Measurements from ENCODE around the gene SH3YL1.

SH3YL1 gene

GRCh38 chr2:255195-255594 is 8.6 kb downstream of the SH3YL1 start:
- DNase-seq, result no peak

DNA sequence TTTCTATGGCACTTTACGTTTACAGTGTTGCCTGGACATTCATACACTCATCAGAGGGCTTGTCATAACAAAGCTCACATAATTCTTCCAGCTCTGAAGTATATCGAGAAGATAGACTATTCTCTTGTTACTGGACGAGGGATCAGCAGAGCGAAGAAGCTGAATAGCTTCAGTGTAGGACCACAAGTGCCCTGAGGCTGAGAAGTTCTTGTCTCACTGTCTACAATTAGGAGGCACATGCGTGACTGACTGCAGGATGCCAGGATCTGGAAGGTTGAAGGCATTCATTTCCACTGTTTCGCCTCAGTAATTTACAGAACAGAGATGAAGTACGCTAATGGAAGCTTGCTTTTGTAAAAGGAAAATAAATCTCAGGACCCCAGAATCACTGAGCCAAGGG is 9.6 kb downstream of the SH3YL1 start:
- DNase-seq, result no peak

- DNase-seq, result no peak
Measured at GRCh38 chr2:253202-253638, 10.6 kb downstream of the SH3YL1 start.

- DNase-seq, result no peak
Measured at GRCh38 chr2:252001-252602, 11.7 kb downstream of the SH3YL1 start.

GRCh38 chr2:249538-250042 is 14.2 kb downstream of the SH3YL1 start:
- no peak for DNase-seq

DNA sequence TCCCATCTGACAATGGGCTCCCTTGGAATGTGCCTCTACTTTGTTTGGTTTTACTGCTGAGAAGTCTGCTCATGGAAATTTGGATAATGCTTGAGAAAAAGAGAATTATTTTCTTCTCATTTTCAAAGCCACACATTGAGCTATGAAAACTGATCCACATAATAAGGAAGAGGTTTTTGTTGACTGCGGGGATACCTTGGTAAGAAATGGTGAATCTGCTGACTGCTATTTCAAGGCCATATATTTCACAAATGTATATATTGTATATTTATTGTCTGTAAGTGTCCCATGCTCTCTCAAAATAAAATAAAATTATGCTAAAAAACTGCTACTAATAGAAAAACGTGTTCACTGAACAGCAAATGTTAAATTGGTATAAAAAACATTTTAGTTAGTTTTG is 15.1 kb downstream of the SH3YL1 start:
- no peak for DNase-seq

DNA sequence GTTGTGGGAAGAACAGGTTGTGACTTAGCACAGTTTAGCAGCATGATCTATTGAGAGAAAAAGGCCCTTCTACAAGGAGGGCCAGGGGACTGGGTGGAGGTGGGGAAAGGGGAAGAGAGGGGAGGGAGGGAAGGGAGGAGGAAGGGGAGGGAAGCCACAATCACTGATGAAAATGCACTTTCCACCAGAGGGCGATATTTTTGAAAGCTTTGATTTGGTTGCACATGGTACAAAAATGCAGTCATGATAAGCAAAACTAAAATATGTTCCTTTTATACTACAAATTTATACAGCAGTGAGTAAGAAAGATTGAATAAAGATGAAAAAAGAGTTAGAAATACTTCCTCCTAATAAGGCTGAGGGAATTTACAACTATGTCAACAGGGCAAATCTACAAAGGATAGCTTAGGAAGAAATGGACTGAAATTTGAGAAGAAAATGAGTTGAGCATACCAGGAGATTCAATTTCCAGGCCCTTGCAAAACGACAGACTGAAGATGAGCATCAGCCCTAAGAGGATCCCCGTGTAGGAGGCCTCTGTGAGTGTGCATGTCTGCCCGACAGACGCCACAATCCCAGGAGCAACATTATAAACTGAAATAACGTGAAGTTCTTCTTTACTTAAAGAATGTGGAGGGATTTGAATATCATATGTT is 17.2 kb downstream of the SH3YL1 start:
- peak; percentile 54 for DNase-seq

DNA sequence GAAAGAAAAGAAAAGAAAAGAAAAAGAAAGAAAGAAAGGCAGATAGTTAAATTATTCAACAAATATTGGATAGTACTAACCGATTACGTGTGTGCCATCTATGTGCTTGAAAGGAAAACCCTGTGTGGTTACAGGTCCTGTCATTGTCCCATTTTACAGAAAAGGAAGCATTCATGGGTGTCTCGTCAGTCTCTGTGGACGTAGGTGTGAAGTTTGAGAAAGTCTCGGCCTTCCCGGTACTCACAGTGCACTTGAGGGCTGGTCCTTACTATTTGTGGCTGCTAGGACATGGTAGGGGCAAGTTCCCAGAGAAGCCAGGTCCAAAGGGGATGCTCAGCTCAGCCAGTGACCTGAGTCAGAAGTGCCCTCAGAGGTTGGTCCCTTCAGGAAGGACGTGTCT is 19.3 kb downstream of the SH3YL1 start:
- DNase-seq, result no peak

- no peak for DNase-seq
Measured at GRCh38 chr2:238869-239268, 25.0 kb downstream of the SH3YL1 start.

DNA sequence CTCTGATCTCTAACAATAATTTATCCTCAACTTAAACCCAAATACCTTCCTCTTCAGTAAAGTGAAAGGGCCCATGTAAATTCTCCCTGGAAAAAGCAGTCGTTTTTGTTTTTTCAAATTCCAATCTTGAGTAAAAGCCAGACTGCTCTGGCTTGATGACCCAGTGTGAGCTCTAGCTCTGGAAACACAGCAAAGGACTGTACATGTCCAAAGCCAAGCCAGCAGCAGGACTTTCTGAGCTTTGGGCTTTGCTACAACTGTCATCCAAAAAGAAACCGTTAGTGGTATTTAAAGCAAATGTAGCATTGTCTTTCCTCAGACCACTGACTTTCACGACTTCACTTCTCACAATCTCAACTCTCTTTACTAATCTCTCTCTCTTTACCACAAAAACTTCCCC is 25.4 kb downstream of the SH3YL1 start:
- no peak for DNase-seq

DNA sequence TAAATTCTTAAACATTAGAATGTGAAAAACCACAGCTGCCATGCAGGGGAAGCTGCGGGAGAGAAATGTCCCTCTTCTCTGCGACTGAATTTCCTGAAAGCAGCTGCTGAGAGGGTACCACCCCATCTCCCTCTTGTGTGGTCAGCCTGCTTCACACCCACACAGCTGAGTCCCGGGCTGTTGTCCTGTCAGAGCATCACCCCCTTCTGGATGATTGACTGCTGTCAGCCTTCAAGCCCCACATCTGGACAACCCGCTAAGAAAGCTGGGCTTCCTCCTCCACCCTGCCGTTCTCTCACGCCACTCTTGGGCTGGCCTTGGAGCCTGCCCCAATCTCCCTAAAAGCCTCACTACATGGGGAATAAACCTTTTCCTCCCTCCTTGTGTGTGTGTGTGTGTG is 26.0 kb downstream of the SH3YL1 start:
- no peak for DNase-seq

DNA sequence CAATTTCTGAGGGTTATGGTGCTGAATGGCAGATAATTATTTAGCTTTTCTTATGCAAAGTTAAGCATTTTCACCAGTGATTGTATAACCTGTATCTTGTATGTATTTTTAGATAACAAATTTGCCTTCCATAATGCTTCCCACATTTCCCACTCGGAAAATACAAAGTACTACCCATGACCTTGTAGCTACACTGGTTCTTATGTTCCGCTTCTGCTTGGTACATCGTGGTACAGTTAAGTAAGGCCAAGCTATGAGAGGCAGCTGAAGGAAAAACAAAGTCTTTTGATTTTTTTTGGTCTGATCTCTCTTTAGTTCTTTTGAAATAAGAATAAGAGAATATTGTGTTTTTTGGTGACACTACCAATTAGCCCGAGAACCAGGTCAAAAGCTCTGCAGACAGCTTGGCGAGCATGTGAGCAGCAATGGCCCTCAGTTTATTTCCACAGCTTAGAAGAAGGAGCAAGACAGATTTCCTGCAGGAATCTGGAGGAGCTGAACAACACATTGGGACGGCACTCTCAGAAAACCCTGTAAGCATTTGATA is 26.8 kb downstream of the SH3YL1 start:
- no peak for DNase-seq

DNA sequence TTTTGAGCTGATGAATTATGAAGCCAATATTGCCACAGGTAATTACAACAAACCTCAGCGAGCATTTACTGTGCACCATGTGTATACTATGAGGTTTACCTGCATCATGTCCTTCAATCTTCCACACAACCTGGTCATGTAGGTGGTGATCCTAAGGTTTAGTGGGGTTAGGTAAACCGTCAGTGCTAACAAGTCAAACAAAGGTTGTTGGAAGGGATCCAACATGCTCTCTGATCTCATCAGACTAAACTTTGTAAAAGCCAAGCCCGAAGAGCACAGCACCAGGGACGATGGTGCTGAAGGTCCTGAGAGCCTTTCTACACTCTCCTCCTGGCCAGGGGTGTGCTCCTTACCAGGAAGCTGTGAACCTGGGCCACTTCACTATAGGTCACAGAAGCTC is 29.4 kb downstream of the SH3YL1 start:
- no peak for DNase-seq

- DNase-seq, result no peak
Measured at GRCh38 chr2:233030-233429, 30.8 kb downstream of the SH3YL1 start.

GRCh38 chr2:231521-232185 is 32.2 kb downstream of the SH3YL1 start:
- DNase-seq, result no peak

DNA sequence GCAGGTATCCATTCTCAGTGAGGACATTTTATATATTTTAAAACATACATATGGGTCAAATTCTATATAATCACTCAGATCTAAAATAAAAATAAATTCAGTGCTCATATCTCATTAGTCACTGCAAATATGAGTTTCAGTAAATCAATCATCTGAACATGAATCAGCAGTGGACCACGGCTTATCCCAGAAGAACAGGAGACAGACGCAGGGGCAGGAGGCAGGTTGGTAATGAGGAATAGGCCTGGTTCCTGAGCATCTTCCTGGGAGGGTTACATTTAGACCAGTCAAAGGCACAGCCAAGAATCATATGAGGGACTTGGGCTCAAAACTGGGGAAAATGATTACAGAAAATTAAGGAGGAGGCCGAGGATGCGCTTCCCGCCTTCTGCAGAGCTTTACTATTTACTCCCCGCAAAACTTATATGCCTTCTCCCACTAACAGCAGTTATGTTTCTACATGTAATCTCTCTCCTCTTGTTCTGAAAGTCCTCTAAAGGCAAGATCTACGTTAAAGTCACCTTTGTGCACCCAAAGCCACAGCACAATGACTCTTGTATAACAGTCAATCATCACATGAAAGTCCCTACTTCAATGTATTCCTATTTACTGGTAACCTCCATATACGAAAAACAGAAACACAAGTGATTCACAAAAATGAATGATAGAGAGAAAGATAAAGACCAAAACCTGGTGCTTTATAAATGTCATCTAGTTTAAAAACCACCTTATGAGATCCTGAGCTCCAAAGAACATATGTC is 35.1 kb downstream of the SH3YL1 start:
- DNase-seq, result no peak

DNA sequence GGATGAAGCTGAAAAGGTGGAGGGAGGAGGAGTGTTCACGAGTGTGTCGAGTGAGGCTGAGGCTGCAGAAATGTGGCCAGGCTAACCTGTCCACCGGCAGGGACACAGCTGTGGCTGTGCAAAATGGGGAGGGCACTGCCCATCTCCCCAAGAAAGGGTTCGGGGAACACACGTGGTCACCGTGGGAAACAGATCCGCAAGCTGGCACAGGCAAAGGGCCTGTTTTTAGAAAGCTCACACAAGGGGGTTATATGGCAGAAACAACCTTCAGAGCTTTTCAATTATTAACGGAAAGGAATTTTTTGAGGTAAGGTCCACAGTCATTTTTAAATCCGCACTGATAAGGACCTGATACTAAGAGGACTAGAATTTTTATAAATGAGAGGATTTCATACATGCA is 35.7 kb downstream of the SH3YL1 start:
- DNase-seq, result no peak

DNA sequence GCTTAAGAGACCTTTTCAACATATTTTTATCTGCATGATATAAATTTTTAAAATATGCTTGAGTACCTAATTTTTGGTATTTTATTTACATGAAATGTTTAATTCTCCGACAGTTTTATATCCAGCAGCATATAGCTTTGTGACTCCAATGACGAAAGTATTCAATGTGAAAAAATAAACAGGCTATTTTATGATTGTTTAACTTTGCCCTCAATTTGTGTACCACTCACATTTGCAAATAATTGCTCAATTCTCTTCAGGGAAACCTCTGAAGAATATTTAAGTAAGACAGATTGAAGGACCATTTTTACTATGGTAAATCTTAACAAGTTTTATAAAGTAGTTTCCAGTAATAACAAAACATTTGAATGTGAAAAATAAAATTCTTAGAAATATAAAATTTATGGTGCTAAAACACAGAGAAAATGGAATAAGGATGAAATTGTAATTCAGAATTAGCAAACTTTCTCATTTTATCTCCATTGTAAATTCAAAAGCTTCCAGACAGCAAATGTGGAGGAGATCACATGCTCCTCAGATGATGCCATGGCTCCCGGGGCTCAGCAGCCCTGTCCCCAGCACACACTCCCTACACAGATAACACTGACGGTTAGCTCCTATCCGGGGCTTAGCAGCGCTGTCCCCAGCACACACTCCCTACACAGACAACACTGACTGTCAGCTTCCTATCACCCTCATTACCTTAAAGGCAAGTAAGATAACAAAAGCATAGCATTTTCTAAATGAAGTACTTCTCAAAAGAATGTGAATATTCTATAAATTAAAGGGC is 39.7 kb downstream of the SH3YL1 start:
- no peak for DNase-seq

GRCh38 chr2:223451-223850 is 40.4 kb downstream of the SH3YL1 start:
- DNase-seq, result no peak

DNA sequence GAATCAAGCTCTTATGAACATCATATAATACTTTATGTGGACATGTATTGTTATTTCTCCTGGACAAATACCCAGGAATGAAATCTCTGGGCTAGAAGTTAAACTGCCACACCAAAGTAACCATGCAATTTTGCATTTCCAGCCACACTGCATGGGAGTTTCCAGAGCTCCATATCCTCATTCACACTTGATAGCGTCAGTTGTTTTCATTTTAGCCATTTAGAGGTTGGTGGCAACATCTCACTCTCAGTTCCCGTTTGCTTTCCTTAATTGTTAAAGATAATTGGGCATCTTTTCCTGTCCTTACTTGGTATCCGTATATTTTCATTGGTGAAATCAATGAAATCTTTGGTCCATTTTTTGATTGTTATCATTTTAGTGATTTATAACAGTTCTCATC is 47.8 kb downstream of the SH3YL1 start:
- no peak for DNase-seq

DNA sequence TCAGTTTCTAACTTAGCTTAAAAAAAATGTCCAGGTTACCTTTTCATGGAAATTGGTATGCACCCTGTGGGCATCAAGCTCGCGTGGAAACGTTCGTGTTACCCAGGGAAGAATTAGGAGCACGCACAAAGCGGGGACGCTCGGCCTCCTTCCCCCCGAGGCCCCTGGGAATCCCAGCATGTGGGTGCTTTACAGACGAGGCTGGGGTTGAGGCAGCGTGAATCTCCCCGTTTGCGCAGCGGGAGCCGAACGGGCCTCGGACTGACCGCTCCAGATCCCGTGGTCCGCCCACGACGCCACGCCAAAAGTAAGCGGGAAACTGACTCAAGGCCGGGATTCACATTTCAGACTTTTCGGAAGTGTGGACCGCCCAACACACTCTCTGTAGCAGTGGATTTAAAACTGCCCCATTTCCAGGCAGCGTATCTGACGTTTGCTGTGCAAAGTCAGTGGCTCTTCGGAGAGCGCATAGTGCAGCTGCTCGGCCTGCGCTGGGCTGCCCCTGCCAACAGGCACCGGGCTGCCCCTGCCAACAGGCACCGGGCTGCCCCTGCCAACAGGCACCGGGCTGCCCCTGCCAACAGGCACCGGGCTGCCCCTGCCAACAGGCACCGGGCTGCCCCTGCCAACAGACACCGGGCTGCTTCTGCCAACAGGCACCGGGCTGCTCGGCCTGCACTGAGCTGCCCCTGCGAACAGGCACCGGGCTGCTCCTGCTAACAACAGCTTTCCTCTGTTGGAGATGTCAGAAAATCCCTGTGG is 49.7 kb downstream of the SH3YL1 start:
- DNase-seq, result no peak

Data from GDM1 (cell line).